GM18861 (cell line): ENCODE measurements around the gene SMS.

Experiments used
- ATAC-seq: cut with Tn5 transposase; IDR thresholded peaks from one replicate; pipeline ENCODE4 v1.9.1; 2021; ENCODE audit not compliant: unreplicated experiment

Gene SMS

GRCh38 chrX:22035236-22035635 lies 94.7 kb downstream of the SMS start:
- no peak for ATAC-seq

- ATAC-seq = no peak
Observed at GRCh38 chrX:22037225-22037624, 96.7 kb downstream of the SMS start.

- no peak for ATAC-seq
Observed at GRCh38 chrX:22037911-22038537, 97.5 kb downstream of the SMS start.

DNA sequence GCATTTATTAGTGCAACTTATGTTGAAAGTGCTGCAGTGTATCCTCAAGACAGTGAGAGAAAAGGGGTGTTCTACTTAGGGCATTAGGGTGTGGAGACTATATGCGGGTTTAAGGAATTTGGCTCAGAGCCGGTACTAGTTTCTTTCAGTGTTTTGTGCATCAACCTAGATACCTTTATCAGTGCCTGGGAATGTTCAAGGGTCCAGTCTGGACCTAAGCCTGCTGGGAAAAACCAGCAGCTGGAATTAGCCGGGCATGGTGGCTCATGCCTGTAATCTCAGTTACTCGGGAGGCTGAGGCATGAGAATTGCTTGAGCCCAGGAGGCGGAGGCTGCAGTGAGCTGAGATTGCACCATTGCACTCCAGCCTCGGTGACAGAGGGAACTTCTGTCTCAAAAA lies 99.0 kb downstream of the SMS start:
- ATAC-seq = no peak

DNA sequence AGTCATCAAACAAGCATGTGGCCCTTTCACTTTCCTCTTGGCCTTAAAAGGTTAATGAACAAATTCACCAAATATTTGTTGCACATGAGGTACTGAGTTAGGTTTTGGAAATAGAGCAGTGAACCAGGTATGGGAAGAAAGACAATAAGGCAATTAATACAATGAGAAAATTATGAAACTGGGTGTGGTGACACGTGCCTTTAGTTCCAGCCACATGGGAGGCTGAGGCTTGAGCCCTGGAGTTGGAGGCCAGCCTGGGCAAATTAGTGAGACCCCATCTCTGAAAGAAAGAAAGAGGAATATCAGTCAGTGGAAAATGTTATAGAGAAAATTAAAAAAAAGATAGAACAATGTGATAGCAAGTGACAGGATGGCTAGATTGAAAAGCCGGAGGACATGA lies 99.7 kb downstream of the SMS start:
- ATAC-seq = no peak

- ATAC-seq = no peak
Observed at GRCh38 chrX:22041907-22042530, 101.5 kb downstream of the SMS start.

GRCh38 chrX:22043872-22044271 lies 103.4 kb downstream of the SMS start:
- no peak for ATAC-seq
